ENCODE data around the gene LPIN1. TPM values are rescaled to one million over a fixed set of nuclear protein-coding genes. Genes with fewer than 3 reads are reported as not detected.

LPIN1 gene
- total RNA-seq, 1 donor from 2014 or later: 23.4 TPM

DNA sequence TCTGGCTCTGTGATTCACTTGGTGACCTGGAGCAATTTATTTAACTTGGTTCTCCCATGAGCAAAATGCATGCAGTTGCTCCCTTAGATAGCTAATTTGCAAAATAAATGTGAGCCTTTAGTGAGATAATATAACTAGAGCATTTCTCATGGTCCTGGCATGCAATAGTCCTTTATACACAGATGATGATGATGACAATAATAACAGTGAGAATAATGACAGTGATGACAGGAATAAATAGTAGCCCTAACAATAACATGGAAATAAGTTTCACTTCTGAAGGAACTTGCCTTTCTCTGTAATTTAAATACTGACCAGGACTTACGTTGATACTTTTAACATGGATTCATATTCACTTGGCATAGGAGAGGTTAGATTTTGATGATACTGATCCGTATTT lies 49.2 kb downstream of the LPIN1 start:
- no peak overlapping the region for H3K9ac ChIP-seq (ENCODE audit: low read length)
- H3K9me3 Mint-ChIP-seq (ENCODE audit: unreplicated experiment): no peaks in the 10 kb centered on the region
- no peaks in the 10 kb centered on the region for H4K20me1 ChIP-seq (ENCODE audit: insufficient read depth, low read length)
- FAIRE-seq (no peak), DNase-seq (ENCODE audit: low read depth) (no peak)
- peaks cover 76% of the 10 kb centered on the region for H3K36me3 ChIP-seq (ENCODE audit: insufficient read depth, low read length)
- H3K4me3 Mint-ChIP-seq (ENCODE audit: unreplicated experiment): no peak overlapping the region
- no peak overlapping the region for H3K27ac Mint-ChIP-seq (ENCODE audit: unreplicated experiment)
- H2AFZ ChIP-seq (ENCODE audit: low read depth, low read length): no peak overlapping the region
- peaks cover 36% of the 10 kb centered on the region for H3K36me3 Mint-ChIP-seq (ENCODE audit: low read depth, unreplicated experiment)
- TF ChIP-seq, protein P1, sequence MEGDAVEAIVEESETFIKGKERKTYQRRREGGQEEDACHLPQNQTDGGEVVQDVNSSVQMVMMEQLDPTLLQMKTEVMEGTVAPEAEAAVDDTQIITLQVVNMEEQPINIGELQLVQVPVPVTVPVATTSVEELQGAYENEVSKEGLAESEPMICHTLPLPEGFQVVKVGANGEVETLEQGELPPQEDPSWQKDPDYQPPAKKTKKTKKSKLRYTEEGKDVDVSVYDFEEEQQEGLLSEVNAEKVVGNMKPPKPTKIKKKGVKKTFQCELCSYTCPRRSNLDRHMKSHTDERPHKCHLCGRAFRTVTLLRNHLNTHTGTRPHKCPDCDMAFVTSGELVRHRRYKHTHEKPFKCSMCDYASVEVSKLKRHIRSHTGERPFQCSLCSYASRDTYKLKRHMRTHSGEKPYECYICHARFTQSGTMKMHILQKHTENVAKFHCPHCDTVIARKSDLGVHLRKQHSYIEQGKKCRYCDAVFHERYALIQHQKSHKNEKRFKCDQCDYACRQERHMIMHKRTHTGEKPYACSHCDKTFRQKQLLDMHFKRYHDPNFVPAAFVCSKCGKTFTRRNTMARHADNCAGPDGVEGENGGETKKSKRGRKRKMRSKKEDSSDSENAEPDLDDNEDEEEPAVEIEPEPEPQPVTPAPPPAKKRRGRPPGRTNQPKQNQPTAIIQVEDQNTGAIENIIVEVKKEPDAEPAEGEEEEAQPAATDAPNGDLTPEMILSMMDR (IDR thresholded peaks at IDR 0.05; ENCODE audit: insufficient read depth, low read depth, low read length): no peak
- TF ChIP-seq EZH2 (IDR thresholded peaks at IDR 0.05; ENCODE audit: insufficient read depth, low read length): no peak
- no peaks in the 10 kb centered on the region for H3K79me2 ChIP-seq (ENCODE audit: insufficient read depth, low read length)
- no peak overlapping the region for H3K4me2 ChIP-seq (ENCODE audit: low read length)
- H3K4me1 Mint-ChIP-seq (ENCODE audit: low read depth, unreplicated experiment): no peaks in the 10 kb centered on the region
- no peak overlapping the region for H3K27ac ChIP-seq (ENCODE audit: low read depth, low read length)
- no peaks in the 10 kb centered on the region for H3K27me3 ChIP-seq (ENCODE audit: insufficient read depth, low read length)
- no peaks in the 10 kb centered on the region for H3K9me3 ChIP-seq (ENCODE audit: insufficient read depth, low read depth, low read length)
- H3K27me3 Mint-ChIP-seq (ENCODE audit: low read depth, unreplicated experiment): no peaks in the 10 kb centered on the region
- H3K4me3 ChIP-seq (ENCODE audit: insufficient read depth, low read depth, low read length): no peak overlapping the region
- H3K4me1 ChIP-seq (ENCODE audit: insufficient read depth, low read length): no peaks in the 10 kb centered on the region

DNA sequence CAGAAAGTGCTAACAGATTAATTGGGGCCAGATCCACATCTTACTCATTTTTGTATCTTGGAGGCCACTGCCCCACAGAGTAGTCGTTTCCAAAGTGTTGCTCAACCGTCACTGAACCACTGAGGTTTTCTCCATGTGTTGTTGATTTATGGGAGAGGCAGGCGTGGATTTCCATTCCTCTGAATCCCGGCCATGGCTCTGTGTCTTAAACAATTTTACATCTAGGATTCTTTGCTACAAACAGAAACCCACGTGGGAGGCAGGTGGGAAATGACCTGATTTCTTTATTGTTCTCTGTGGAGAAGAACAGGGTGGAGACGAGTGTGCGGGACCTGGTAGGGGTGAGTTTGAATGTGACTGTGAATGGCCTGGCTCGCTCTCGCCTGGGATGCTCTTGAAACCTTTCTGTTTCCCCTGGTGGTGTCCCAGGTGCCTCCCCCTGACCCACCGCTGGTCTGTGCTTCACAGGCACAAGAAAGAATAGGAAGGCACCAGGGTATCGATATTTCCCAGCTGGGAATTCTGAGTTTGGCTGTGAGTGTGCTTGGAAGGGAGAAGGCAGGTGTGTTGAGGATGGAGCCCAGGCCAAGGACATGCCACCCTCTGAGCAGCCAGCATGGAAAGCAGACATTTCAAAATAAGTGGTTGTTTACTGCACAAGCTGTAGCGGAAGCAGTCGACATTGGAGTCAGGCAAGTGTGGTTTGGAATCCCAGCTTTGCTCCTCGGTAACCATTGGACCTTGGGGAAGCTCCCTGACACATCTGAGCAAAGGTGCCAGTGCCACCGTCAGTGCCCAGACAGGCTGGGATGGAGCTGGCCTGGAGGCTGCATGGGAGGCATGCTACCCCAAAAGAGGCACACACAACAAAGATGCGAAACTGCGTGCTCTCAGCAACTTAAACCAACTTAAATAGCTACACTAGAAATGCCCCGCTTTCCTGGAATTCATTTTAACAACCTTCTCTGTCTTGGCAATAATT lies 50.0 kb downstream of the LPIN1 start:
- Histone ChIP-seq H3K27me3 (ENCODE audit: insufficient read depth, low read length) (no peaks in the 10 kb centered on the region), H2AFZ (ENCODE audit: low read depth, low read length) (no peak overlapping the region), H3K36me3 (ENCODE audit: insufficient read depth, low read length) (peaks cover 70% of the 10 kb centered on the region), H3K4me3 (ENCODE audit: insufficient read depth, low read depth, low read length) (no peak overlapping the region), H4K20me1 (ENCODE audit: insufficient read depth, low read length) (no peaks in the 10 kb centered on the region), H3K9me3 (ENCODE audit: insufficient read depth, low read depth, low read length) (no peaks in the 10 kb centered on the region), H3K9ac (ENCODE audit: low read length) (no peak overlapping the region), H3K79me2 (ENCODE audit: insufficient read depth, low read length) (no peaks in the 10 kb centered on the region), H3K4me2 (ENCODE audit: low read length) (no peak overlapping the region), H3K27ac (ENCODE audit: low read depth, low read length) (no peak overlapping the region), H3K4me1 (ENCODE audit: insufficient read depth, low read length) (no peaks in the 10 kb centered on the region)
- no peaks in the 10 kb centered on the region for H3K27me3 Mint-ChIP-seq (ENCODE audit: low read depth, unreplicated experiment)
- no peak overlapping the region for H3K4me3 Mint-ChIP-seq (ENCODE audit: unreplicated experiment)
- H3K9me3 Mint-ChIP-seq (ENCODE audit: unreplicated experiment): no peaks in the 10 kb centered on the region
- TF ChIP-seq, protein P1 (IDR thresholded peaks at IDR 0.05; ENCODE audit: insufficient read depth, low read depth, low read length): no peak
- no peak for TF ChIP-seq EZH2 (IDR thresholded peaks at IDR 0.05; ENCODE audit: insufficient read depth, low read length)
- FAIRE-seq: no peak
- H3K36me3 Mint-ChIP-seq (ENCODE audit: low read depth, unreplicated experiment): peaks cover 32% of the 10 kb centered on the region
- peak; percentile 8 for DNase-seq (ENCODE audit: low read depth)
- H3K27ac Mint-ChIP-seq (ENCODE audit: unreplicated experiment): no peak overlapping the region
- no peaks in the 10 kb centered on the region for H3K4me1 Mint-ChIP-seq (ENCODE audit: low read depth, unreplicated experiment)

GRCh38 chr2:11797846-11798245 lies 51.4 kb downstream of the LPIN1 start:
- H3K27me3 ChIP-seq (ENCODE audit: insufficient read depth, low read length): no peaks in the 10 kb centered on the region
- Mint-ChIP-seq H3K27me3 (ENCODE audit: low read depth, unreplicated experiment) (no peaks in the 10 kb centered on the region), H3K9me3 (ENCODE audit: unreplicated experiment) (no peaks in the 10 kb centered on the region), H3K4me1 (ENCODE audit: low read depth, unreplicated experiment) (no peaks in the 10 kb centered on the region), H3K27ac (ENCODE audit: unreplicated experiment) (no peak overlapping the region), H3K36me3 (ENCODE audit: low read depth, unreplicated experiment) (peaks cover 24% of the 10 kb centered on the region), H3K4me3 (ENCODE audit: unreplicated experiment) (no peak overlapping the region)
- H3K27ac ChIP-seq (ENCODE audit: low read depth, low read length): no peak overlapping the region
- no peak overlapping the region for H3K4me3 ChIP-seq (ENCODE audit: insufficient read depth, low read depth, low read length)
- peaks cover 5% of the 10 kb centered on the region for H4K20me1 ChIP-seq (ENCODE audit: insufficient read depth, low read length)
- H2AFZ ChIP-seq (ENCODE audit: low read depth, low read length): no peak overlapping the region
- DNase-seq (ENCODE audit: low read depth) (no peak), FAIRE-seq (no peak)
- no peak overlapping the region for H3K4me2 ChIP-seq (ENCODE audit: low read length)
- TF ChIP-seq, protein P1 (IDR thresholded peaks at IDR 0.05; ENCODE audit: insufficient read depth, low read depth, low read length): no peak
- no peak for TF ChIP-seq EZH2 (IDR thresholded peaks at IDR 0.05; ENCODE audit: insufficient read depth, low read length)
- H3K9ac ChIP-seq (ENCODE audit: low read length): no peak overlapping the region
- H3K4me1 ChIP-seq (ENCODE audit: insufficient read depth, low read length): peaks cover 5% of the 10 kb centered on the region
- H3K9me3 ChIP-seq (ENCODE audit: insufficient read depth, low read depth, low read length): no peaks in the 10 kb centered on the region
- H3K36me3 ChIP-seq (ENCODE audit: insufficient read depth, low read length): peaks cover 60% of the 10 kb centered on the region
- no peaks in the 10 kb centered on the region for H3K79me2 ChIP-seq (ENCODE audit: insufficient read depth, low read length)
